Fibroblast of mammary gland (primary cell): ENCODE measurements around the gene ZNF500.
A peak's percentile ranks its signal among the peaks of the same experiment; 100 is the strongest.

Experiments
- DNase-seq: peaks from one replicate; pipeline ENCODE4 v3.0.0-alpha.2; 2010; ENCODE audit warnings: low read depth
- H3K4me3 ChIP-seq: 2 replicates; pipeline ENCODE4 v1.5.1; 2011; ENCODE audit warnings: low read depth, mild to moderate bottlenecking, low read length, moderate library complexity; ENCODE audit not compliant: control insufficient read depth
- TF ChIP-seq, protein P1 (sequence below): conservative IDR thresholded peaks from 2 replicates; pipeline ENCODE4 v1.5.1; 2011; ENCODE audit warnings: low read depth, low read length, inconsistent platforms; ENCODE audit not compliant: control insufficient read depth, insufficient read depth

ZNF500 gene

DNA sequence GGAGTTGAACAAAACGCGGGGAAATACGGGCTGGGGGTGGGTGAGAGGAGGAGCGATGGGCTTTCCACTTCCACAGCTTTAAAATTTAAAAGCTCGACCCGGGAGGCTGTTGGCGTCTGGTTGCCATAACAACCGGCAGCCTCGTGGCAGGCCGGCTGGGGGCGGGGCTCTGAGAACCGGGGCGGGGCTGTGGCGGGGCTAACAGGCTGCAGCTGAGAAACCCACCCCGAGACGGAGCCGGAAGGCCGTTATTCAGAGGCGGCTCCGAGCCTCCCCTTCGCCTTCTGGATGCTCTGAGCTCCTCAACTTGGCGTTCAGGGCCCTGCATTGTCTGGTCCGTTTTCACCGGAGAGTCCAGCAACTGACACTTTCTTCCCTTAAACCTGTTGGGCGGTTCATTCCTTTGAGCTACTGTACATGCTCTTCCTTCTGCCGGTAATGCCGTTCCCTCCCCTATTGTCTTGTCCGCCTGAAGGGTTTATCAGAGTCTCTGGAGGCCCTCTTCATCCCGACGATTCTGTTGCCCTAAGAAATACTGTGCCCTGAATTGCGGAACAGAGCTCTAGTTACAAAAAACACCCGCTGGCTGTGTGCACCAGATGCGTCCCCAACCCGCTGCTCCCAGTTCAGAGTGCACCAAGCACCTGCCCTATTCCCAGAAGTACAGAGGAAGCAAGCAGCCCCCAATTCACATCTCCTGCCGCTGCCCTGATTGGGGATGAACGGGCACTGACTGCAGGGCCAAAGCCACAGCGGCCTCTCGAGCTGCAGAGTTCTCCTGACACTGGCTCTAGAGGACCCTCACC, 32.0 kb downstream of the ZNF500 start:
- H3K4me3 ChIP-seq = peak overlapping the region; percentile 86
- peak; percentile 68 for DNase-seq
- TF ChIP-seq, protein P1, sequence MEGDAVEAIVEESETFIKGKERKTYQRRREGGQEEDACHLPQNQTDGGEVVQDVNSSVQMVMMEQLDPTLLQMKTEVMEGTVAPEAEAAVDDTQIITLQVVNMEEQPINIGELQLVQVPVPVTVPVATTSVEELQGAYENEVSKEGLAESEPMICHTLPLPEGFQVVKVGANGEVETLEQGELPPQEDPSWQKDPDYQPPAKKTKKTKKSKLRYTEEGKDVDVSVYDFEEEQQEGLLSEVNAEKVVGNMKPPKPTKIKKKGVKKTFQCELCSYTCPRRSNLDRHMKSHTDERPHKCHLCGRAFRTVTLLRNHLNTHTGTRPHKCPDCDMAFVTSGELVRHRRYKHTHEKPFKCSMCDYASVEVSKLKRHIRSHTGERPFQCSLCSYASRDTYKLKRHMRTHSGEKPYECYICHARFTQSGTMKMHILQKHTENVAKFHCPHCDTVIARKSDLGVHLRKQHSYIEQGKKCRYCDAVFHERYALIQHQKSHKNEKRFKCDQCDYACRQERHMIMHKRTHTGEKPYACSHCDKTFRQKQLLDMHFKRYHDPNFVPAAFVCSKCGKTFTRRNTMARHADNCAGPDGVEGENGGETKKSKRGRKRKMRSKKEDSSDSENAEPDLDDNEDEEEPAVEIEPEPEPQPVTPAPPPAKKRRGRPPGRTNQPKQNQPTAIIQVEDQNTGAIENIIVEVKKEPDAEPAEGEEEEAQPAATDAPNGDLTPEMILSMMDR = no peak

DNA sequence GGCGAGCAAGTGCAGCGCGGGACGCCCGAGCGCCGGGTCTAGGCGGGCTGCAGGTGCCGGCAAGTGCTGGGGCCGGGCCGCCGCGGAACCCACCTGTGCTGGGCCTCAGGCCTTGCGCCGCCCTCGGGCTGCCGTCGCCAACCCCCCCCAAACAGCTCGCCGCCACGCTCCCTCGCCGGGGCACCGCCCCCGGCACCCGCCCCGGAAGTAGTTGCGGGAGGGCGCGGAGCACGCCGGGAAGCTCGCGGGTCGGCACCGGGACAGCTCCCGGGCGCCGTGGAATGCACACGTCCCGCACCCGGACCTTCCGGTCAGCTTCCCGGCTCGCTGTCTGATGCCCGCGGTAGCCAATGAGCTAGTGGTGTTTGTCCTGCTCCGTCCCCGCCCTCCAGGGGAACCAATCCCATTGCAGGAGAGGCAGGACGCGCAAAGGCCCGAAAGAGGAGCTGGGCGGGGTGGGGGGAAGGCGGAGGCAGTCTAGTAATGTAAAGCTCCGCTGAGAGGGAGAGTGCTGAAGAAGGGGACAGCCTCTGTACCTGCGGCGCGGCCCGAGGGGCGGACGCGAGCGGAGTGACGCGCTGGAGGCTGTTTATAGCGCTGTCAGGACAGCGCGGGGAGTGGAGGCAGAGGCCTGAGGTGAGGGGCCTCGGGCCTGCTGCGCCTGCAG, 32.8 kb downstream of the ZNF500 start, which contains the start of the genes ANKS3 and DNAAF8:
TSS of gene ANKS3 (minus strand) at position 209 of the 667 bp plus-strand sequence. CDS start 4,122 bp downstream, outside the sequence.
TSS of gene DNAAF8 (plus strand) at position 475 of the 667 bp plus-strand sequence. CDS start 1,978 bp downstream, outside the sequence.
- TF ChIP-seq, protein P1 = no peak
- peak; percentile 96 for DNase-seq
- peak within 1 kb of the TSS; percentile 86 for H3K4me3 ChIP-seq

DNA sequence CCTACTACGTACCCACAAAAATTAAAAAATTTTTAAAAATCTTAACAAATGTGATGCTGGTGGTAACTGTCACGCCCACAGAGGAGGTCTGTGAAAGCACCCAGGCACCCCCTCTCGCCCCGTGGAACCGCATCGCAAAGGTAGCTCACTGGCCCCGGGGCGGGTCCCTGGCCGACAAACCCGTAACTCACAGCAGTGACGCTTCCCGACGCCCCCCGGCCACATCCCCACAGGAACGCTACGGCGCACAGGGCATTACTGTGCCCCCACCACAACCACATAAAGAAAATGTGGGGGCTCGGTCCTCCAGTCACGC, 33.3 kb downstream of the ZNF500 start:
- H3K4me3 ChIP-seq = peak overlapping the region; percentile 86
- TF ChIP-seq, protein P1 = no peak
- DNase-seq = no peak

DNA sequence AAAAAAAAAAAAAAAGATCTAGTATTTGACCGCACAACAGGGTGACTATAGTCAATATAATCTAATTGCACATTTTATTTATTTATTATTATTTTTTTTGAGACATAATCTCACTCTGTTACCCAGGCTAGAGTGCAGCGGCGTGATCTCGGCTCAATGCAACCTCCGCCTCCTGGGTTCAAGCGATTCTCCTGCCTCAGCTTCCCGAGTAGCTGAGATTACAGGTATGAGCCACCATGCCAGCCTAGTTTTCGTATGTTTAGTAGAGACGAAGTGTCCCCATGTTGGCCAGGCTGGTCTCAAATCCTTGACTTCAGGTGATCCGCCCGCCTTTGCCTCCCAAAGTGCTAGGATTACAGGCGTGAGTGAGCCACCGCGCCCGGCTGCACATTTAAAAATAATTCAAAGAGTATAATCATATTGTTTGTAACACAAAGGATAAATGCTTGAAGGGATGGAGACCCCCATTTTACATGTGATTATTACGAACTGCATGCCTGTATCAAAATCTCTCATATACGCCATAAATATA, 33.7 kb downstream of the ZNF500 start:
- TF ChIP-seq, protein P1 = no peak
- no peak for DNase-seq
- H3K4me3 ChIP-seq = peak overlapping the region; percentile 86

DNA sequence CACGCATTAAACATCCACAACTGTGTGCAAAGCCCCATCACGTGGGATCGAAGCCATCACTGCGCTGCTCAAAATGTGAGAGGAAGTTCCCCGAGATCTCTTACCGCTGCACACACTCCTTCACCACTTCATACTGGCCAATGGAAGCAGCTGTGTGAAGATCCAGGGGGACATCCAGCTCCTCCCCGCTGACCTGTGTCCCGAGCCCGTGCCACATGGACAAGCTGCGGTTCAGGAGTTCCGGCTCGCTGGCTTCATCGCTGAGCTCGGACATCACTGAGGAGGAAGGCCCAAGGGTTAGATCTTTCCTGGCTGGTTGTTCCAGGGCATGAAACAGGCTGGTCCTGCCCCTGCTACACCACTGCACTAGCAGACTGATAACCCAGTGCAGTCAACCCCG, 37.1 kb downstream of the ZNF500 start:
- no peak overlapping the region for H3K4me3 ChIP-seq
- no peak for DNase-seq
- TF ChIP-seq, protein P1 = no peak

DNA sequence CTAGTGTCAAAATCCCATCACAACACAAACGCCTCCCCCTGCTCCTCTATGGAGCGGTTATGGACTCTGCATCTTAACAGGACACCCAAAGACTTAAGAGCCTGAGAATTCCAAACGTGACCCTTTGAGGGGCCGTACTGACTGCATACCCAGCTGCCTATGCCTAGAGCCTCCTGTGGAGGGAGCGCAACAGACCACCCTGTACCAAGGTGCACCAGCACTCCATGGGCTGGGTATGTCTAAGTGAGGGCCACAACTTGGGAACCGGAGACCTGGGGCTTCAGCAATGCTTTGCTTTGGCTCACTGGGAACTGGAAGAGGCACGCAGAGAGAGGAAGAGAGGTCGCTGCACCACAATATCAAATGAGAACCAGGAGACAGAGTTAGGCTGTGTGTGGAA, 38.3 kb downstream of the ZNF500 start:
- no peak overlapping the region for H3K4me3 ChIP-seq
- TF ChIP-seq, protein P1 = no peak
- no peak for DNase-seq
